Lung microvascular endothelial cell (primary cell): ENCODE results near the gene NPAS3. TPM values are rescaled to one million over a fixed set of nuclear protein-coding genes. Genes with fewer than 3 reads are reported as not detected.
"Not testable (repeated sequence)": the region's sequence is repeated elsewhere in the genome, so short reads cannot be mapped to it uniquely, and the experiment has no call there.

Experiments
- DNase-seq, 2 donors: peaks; one replicate each; pipeline versions ENCODE4 v3.0.0 to v3.0.0-alpha.2; 2010; ENCODE audit warnings: low read depth in 2 of 2
- total RNA-seq: library from RNA; depleted of rRNA; stranded (reverse); fragments of >200 nt; gene quantifications from 2 replicates; pipeline ENCODE4 v1.2.1, GENCODE V29; 2014

The NPAS3 gene
- total RNA-seq, 1 donor from 2014 or later = 0.20 TPM

- no peak for DNase-seq
Measured at GRCh38 chr14:33068626-33069025, 129.9 kb downstream of the NPAS3 start.

GRCh38 chr14:33070475-33070874 lies 131.8 kb downstream of the NPAS3 start:
- DNase-seq = no peak

GRCh38 chr14:33073023-33073422 lies 134.3 kb downstream of the NPAS3 start:
- DNase-seq = no peak

DNA sequence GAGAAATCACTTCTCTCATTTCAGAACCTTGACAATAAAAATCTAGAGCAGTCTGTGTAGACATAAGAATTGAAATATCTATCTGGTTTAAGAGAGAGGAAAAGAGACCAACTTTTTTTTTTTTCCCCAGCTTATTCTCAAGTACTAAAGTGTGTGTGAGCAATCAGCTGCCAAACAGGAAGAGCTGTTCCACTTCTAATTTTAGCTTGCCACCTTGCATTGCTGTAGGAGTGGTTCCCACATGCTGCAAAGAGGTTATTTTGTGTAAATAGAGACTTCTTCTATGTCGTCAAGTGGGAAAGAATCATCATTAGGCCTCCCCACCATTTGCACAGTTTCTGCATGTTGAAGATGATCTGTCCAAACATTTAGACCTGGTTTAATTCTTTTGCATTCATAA lies 142.6 kb downstream of the NPAS3 start:
- DNase-seq = no peak

GRCh38 chr14:33085799-33086198 lies 147.1 kb downstream of the NPAS3 start:
- DNase-seq = no peak

GRCh38 chr14:33088274-33088673 lies 149.6 kb downstream of the NPAS3 start:
- not testable (repeated sequence) for DNase-seq

DNA sequence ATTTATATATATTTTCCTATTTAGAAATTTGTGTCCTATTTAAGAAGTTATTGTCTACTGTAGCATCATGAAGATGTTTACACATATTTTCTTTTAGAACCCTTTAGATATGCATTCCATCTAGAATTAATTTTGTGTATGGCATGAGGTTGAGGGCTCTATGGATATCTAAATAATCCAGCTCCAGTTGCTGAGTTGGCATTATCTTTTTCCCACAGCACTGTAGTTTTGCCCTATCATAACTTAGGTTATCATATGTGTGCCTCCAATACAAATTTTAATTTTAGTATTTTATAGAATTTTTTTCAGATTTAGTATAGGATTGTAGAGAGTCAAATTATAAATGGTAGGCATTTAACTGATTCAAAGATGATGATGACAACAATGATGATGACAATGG lies 159.3 kb downstream of the NPAS3 start:
- DNase-seq = no peak

- DNase-seq = no peak
Measured at GRCh38 chr14:33103489-33103888, 164.8 kb downstream of the NPAS3 start.

GRCh38 chr14:33103966-33104365 lies 165.3 kb downstream of the NPAS3 start:
- no peak for DNase-seq

GRCh38 chr14:33110737-33111443 lies 172.2 kb downstream of the NPAS3 start:
- DNase-seq = no peak

DNA sequence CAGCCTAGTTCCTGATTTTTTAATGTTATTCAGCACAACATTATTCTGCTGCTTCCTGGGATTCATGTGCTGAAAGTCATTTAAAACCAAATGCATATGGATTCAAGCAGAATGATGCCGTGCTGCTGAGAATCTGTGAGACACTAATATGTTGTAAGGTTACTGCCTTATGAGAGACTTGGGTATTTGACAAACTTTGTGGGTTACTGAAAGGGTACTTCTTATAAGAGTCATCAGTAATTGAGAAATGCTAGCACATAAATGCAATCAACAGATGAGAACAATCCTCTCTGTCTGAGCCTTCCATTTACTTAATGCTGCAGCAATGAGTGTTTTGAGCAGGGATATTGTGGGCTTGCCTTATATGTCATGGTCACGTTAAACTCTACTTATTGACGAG lies 175.7 kb downstream of the NPAS3 start:
- DNase-seq = no peak

DNA sequence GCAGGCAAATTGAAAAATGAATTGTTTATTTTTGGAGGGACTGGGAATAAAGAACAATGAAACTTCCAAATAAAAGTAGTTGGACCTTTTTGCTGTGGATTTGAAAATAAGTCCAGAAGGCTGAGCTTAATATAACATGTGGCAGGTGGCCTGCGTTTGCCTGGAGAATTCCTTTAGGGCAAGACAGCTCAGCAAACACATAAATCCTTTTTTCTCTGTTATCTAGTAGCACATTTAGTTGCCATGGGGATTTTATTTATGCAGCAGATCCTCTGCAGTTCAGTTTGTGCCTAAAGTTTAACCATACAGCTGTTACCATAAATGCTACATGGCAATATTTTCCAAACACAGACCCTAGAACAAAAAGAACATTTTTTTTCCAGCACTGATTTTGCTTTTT lies 180.0 kb downstream of the NPAS3 start:
- peak in 1 of 2 donors; percentile 2 for DNase-seq

GRCh38 chr14:33120341-33120740 lies 181.7 kb downstream of the NPAS3 start:
- peak in 1 of 2 donors; percentile 8 for DNase-seq

DNA sequence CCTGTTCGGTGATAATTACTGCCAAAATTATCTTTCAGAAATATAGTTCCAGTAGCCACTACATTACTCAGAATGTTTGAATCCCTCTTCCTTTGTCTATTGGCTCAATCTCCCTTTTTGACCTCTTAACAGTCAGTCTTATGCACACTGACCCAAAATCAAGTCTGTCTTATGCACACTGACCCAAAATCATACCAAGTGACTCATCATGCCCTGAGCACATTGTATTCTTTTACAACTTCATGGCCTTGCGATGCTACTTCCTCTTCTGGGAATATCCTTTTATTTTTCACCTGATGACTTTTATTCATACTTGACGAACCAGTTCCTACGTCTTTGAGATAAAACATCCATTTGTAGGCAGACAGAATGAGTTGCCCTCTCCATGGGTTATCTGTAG lies 182.3 kb downstream of the NPAS3 start:
- DNase-seq = no peak

- no peak for DNase-seq
Measured at GRCh38 chr14:33123281-33123680, 184.6 kb downstream of the NPAS3 start.

DNA sequence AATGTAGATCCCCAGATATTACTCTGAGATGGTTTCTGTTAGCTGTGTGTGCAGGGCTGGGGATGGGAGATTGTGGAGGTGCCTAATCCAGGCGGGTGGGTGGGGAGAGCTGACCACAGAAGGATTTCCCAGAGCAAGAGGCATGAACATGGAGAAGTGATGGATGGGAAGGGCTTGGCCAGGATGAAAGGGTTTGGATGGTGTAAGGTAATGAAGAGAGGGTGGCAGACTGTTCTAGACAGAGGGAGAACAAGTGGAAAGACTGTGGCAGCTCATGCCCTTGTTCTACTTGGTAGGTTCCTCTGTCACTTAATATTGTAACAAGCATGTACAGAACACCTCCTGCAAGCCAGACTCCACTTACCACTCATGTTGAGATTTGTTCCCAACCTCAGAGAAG lies 187.8 kb downstream of the NPAS3 start:
- DNase-seq = no peak

- peak; percentile 45 to 65 for DNase-seq
Measured at GRCh38 chr14:33127531-33127930, 188.9 kb downstream of the NPAS3 start.

DNA sequence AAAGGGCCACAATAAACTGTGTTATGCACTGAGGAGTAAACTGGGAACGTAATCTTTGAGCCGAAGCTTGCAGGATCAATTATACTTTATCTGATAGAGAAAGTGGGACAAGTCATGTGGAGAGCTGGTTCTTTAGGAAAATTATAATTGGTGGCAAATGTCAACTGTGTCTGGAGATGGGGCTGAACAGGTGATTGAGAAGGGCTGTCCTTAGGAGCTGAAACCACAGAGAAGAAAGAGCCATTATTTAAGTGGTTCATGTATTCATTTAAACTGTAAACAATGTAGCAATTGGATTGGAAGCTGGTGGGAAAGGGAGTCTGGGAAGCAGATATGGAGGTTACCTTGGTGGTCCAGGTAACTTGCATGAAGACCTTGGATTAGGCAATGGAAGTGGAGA lies 193.1 kb downstream of the NPAS3 start:
- no peak for DNase-seq

DNA sequence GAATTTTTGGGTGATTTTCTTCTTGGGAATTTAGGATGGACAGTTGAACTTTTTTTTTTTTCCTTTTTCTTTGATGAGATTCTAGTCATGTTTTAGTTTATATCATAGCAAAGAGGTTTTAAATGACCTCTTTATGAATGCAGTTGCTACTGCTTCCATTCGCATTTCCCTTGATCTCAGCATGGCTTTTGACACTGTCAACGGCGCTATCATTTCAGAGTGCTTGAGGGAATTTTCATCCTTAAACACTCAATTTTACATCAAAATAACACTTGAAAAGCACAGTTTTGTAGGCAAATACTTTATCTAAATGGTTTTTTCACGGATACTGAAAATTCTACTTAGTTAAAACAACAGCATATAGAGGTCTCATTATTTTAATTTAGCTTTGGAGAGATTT lies 195.5 kb downstream of the NPAS3 start:
- no peak for DNase-seq

DNA sequence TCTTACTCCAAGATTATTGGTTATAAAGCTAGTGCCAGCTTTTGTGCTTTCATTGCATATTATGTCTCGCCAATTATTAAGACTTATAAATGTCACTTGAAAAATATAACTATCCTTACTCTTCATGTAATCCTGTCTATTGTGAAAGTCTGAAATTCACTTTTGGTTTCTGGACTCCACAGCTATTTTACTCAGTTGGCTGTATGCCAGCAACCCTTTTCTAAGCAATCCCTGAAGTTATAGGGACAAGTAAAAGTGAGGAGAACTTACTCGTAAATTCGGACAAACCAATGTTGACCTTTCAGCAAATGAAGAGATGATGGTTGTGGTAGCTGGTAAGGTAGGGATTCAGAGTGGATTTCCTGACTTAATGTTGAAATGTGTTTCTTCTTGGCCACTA lies 196.3 kb downstream of the NPAS3 start:
- no peak for DNase-seq

DNA sequence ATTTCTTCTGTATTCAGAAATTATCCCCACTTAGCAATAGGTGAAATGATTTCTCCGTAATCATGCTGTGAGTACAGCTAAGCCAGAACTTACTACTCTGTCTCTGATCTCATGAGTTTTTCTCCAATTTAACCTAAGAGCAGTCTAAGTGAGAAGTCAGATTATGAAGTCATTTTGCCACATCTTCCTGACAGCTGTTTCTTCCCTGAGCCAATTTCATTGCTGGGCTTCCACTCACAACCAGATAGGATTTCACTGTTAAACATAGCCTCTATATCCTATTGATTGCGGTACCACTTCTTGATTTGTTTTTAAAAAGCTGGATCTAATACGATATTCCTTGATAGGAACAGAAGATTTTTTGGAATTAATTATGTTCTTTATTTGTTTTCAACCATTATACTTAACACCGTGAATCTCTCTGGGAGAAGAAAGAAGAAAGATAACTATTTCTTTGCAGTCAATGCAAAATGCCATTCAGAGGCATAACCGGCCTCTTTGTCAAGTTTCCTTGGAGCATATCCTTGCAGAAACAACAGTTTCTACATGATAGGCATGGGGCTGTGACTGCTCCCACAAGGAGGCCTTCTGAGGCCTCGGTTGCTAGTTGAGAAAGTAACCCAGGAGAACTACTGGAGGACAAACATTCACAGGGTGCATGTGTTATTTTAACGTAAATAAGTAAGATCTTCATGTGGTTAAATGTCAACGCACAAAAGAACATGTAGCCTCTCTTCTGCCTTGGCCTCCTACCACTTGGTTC lies 212.2 kb downstream of the NPAS3 start:
- no peak for DNase-seq

DNA sequence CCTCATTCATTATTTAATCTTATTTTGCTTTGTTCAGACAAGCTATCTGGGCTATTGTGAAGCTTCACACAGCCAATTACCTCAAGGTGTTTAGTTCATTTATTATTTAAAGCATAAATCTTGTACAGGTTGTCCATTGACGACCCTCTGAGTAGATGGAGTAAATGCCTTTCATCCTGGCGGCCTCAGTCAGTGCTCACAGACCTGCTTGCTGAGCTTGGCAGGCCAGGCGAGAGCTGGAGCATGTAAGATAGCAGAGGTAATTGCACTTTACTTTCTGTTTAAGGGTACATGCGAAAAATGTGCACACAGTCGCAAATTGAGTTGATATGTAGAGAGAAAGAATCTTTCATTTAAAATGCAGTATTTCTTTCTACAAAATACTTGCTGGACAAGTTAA lies 224.4 kb downstream of the NPAS3 start:
- no peak for DNase-seq

GRCh38 chr14:33163600-33163999 lies 224.9 kb downstream of the NPAS3 start:
- DNase-seq = no peak
